SU-DHL-6 (cell line): ENCODE data around the gene BMP10.

Source experiments
- EZH2phosphoT487 ChIP-seq: fragments of 200-600 bp; sonication (generic), shearing (Covaris generic); conservative IDR thresholded peaks from 2 replicates; pipeline ENCODE4 v1.6.1; 2018; ENCODE audit warnings: mild to moderate bottlenecking, antibody characterized with exemption, low read length, moderate library complexity, mixed read lengths
- TF ChIP-seq, protein P1 (sequence below): fragments of 200-600 bp; sonication (generic); IDR thresholded peaks from one replicate; pipeline ENCODE4 v1.5.1; 2017; ENCODE audit warnings: antibody characterized with exemption, mild to moderate bottlenecking, low read length, moderate library complexity; ENCODE audit not compliant: insufficient read depth, poor library complexity, severe bottlenecking

GRCh38 chr2:68825866-68826265 lies 45.3 kb downstream of the BMP10 start:
- TF ChIP-seq, protein P1, sequence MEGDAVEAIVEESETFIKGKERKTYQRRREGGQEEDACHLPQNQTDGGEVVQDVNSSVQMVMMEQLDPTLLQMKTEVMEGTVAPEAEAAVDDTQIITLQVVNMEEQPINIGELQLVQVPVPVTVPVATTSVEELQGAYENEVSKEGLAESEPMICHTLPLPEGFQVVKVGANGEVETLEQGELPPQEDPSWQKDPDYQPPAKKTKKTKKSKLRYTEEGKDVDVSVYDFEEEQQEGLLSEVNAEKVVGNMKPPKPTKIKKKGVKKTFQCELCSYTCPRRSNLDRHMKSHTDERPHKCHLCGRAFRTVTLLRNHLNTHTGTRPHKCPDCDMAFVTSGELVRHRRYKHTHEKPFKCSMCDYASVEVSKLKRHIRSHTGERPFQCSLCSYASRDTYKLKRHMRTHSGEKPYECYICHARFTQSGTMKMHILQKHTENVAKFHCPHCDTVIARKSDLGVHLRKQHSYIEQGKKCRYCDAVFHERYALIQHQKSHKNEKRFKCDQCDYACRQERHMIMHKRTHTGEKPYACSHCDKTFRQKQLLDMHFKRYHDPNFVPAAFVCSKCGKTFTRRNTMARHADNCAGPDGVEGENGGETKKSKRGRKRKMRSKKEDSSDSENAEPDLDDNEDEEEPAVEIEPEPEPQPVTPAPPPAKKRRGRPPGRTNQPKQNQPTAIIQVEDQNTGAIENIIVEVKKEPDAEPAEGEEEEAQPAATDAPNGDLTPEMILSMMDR, result no peak
- no peak for TF ChIP-seq EZH2phosphoT487
